SK-N-SH (cell line): Measurements from ENCODE around the gene MEFV.
"Not testable (repeated sequence)": the region's sequence is repeated elsewhere in the genome, so short reads cannot be mapped to it uniquely, and the experiment has no call there.

ENCODE experiments used
- CHD2 ChIP-seq: fragments of 150-350 bp; IDR thresholded peaks from 2 replicates; pipeline ENCODE4 v1.6.1; 2018; ENCODE audit warnings: low read length; ENCODE audit not compliant: partially characterized antibody
- EZH2phosphoT487 ChIP-seq: fragments of 200-600 bp; sonication (generic); IDR thresholded peaks from 2 replicates; pipeline ENCODE4 v1.6.1; 2017; ENCODE audit warnings: low read depth, mixed run types, mild to moderate bottlenecking, antibody characterized with exemption, moderate library complexity, borderline replicate concordance
- NFIC ChIP-seq: IDR thresholded peaks from 2 replicates; pipeline ENCODE4 v1.4.0; 2012; ENCODE audit warnings: borderline replicate concordance
- NRF1 ChIP-seq: IDR thresholded peaks from 2 replicates; pipeline ENCODE4 v1.6.1; 2012; ENCODE audit warnings: low read depth, mild to moderate bottlenecking, low read length
- POLR2AphosphoS5 ChIP-seq: IDR thresholded peaks from 2 replicates; pipeline ENCODE4 v1.6.1; 2012; ENCODE audit warnings: low read depth, low read length
- TF ChIP-seq, protein P1 (sequence below): IDR thresholded peaks from 2 replicates; pipeline ENCODE4 v1.4.0; 2012; ENCODE audit warnings: low read depth
- TF ChIP-seq, protein P2 (sequence below): fragments of 200-600 bp; sonication (generic); IDR thresholded peaks from 2 replicates; pipeline ENCODE4 v1.6.1; 2017; ENCODE audit warnings: antibody characterized with exemption, mild to moderate bottlenecking, moderate library complexity
- TF ChIP-seq, protein P3 (sequence below): IDR thresholded peaks from 2 replicates; pipeline ENCODE4 v1.4.0; 2012; ENCODE audit warnings: low read depth, borderline replicate concordance

DNA sequence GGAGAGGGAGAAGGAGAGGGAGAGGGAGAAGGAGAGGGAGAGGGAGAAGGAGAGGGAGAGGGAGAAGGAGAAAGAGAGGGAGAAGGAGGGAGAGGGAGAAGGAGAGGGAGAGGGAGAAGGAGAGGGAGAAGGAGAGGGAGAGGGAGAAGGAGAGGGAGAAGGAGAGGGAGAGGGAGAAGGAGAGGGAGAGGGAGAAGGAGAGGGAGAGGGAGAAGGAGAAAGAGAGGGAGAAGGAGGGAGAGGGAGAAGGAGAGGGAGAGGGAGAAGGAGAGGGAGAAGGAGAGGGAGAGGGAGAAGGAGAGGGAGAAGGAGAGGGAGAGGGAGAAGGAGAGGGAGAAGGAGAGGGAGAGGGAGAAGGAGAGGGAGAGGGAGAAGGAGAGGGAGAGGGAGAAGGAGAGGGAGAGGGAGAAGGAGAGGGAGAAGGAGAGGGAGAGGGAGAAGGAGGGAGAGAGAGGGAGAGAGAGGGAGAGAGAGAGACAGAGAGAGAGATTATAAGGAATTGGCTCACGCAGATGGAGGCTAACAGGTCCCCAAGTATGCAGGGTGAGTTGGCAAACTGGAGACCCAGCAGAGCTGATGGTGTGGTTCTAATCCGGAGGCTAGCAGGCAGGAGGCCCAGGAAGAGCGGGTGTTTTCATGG lies 58.6 kb downstream of the MEFV start:
- TF ChIP-seq, protein P1, sequence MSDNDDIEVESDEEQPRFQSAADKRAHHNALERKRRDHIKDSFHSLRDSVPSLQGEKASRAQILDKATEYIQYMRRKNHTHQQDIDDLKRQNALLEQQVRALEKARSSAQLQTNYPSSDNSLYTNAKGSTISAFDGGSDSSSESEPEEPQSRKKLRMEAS = not testable (repeated sequence)
- TF ChIP-seq, protein P2, sequence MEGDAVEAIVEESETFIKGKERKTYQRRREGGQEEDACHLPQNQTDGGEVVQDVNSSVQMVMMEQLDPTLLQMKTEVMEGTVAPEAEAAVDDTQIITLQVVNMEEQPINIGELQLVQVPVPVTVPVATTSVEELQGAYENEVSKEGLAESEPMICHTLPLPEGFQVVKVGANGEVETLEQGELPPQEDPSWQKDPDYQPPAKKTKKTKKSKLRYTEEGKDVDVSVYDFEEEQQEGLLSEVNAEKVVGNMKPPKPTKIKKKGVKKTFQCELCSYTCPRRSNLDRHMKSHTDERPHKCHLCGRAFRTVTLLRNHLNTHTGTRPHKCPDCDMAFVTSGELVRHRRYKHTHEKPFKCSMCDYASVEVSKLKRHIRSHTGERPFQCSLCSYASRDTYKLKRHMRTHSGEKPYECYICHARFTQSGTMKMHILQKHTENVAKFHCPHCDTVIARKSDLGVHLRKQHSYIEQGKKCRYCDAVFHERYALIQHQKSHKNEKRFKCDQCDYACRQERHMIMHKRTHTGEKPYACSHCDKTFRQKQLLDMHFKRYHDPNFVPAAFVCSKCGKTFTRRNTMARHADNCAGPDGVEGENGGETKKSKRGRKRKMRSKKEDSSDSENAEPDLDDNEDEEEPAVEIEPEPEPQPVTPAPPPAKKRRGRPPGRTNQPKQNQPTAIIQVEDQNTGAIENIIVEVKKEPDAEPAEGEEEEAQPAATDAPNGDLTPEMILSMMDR = not testable (repeated sequence)
- not testable (repeated sequence) for TF ChIP-seq POLR2AphosphoS5, NRF1, EZH2phosphoT487, CHD2, NFIC
- TF ChIP-seq, protein P3, sequence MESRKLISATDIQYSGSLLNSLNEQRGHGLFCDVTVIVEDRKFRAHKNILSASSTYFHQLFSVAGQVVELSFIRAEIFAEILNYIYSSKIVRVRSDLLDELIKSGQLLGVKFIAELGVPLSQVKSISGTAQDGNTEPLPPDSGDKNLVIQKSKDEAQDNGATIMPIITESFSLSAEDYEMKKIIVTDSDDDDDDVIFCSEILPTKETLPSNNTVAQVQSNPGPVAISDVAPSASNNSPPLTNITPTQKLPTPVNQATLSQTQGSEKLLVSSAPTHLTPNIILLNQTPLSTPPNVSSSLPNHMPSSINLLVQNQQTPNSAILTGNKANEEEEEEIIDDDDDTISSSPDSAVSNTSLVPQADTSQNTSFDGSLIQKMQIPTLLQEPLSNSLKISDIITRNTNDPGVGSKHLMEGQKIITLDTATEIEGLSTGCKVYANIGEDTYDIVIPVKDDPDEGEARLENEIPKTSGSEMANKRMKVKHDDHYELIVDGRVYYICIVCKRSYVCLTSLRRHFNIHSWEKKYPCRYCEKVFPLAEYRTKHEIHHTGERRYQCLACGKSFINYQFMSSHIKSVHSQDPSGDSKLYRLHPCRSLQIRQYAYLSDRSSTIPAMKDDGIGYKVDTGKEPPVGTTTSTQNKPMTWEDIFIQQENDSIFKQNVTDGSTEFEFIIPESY = not testable (repeated sequence)
